ENCODE results near the gene TMEM132E. TPM values are rescaled to one million over a fixed set of nuclear protein-coding genes. Genes with fewer than 3 reads are reported as not detected.

The TMEM132E gene
- total RNA-seq, 1 donor from 2014 or later = 3.6 TPM

- H3K9me3 Mint-ChIP-seq = no peaks in the 10 kb centered on the region
These were observed 72.0 kb downstream of the TMEM132E start for GRCh38 chr17:34651402-34651811.

GRCh38 chr17:34652021-34652555, 72.7 kb downstream of the TMEM132E start:
- Mint-ChIP-seq H3K9me3 (no peaks in the 10 kb centered on the region), H3K27ac (ENCODE audit: unreplicated experiment) (no peak overlapping the region)
- no peak for DNase-seq (ENCODE audit: low read depth, low spot score)

More at GRCh38 chr17:34651402-34651811, 72.0 kb downstream of the TMEM132E start:
- peak overlapping the region; percentile 35 for H3K27ac Mint-ChIP-seq (ENCODE audit: unreplicated experiment)
- H3K4me1 Mint-ChIP-seq = peaks cover 13% of the 10 kb centered on the region
- H3K4me3 Mint-ChIP-seq = no peak overlapping the region
- no peaks in the 10 kb centered on the region for H3K36me3 Mint-ChIP-seq (ENCODE audit: low read depth)
- H3K27me3 Mint-ChIP-seq (ENCODE audit: low read depth) = peaks cover 17% of the 10 kb centered on the region
- no peak for DNase-seq (ENCODE audit: low read depth, low spot score)
- TF ChIP-seq CTCF (conservative IDR thresholded peaks at IDR 0.05) = no peak

GRCh38 chr17:34653511-34653910, 74.1 kb downstream of the TMEM132E start:
- Mint-ChIP-seq H3K27ac (ENCODE audit: unreplicated experiment) (no peak overlapping the region), H3K9me3 (no peaks in the 10 kb centered on the region), H3K36me3 (ENCODE audit: low read depth) (no peaks in the 10 kb centered on the region), H3K4me3 (no peak overlapping the region), H3K27me3 (ENCODE audit: low read depth) (peaks cover 17% of the 10 kb centered on the region), H3K4me1 (peaks cover 13% of the 10 kb centered on the region)
- no peak for TF ChIP-seq CTCF (conservative IDR thresholded peaks at IDR 0.05)
- DNase-seq (ENCODE audit: low read depth, low spot score) = no peak

More at GRCh38 chr17:34652021-34652555, 72.7 kb downstream of the TMEM132E start:
- no peaks in the 10 kb centered on the region for H3K36me3 Mint-ChIP-seq (ENCODE audit: low read depth)
- TF ChIP-seq CTCF (conservative IDR thresholded peaks at IDR 0.05) = no peak
- H3K27me3 Mint-ChIP-seq (ENCODE audit: low read depth) = peaks cover 17% of the 10 kb centered on the region
- peaks cover 13% of the 10 kb centered on the region for H3K4me1 Mint-ChIP-seq
- H3K4me3 Mint-ChIP-seq = no peak overlapping the region

- H3K27ac Mint-ChIP-seq (ENCODE audit: unreplicated experiment) = no peak overlapping the region
- DNase-seq (ENCODE audit: low read depth, low spot score) = no peak
- H3K4me1 Mint-ChIP-seq = peaks cover 13% of the 10 kb centered on the region
- H3K36me3 Mint-ChIP-seq (ENCODE audit: low read depth) = no peaks in the 10 kb centered on the region
- peaks cover 17% of the 10 kb centered on the region for H3K27me3 Mint-ChIP-seq (ENCODE audit: low read depth)
- H3K4me3 Mint-ChIP-seq = no peak overlapping the region
- TF ChIP-seq CTCF (conservative IDR thresholded peaks at IDR 0.05) = no peak
- H3K9me3 Mint-ChIP-seq = no peaks in the 10 kb centered on the region
These were observed 75.0 kb downstream of the TMEM132E start for GRCh38 chr17:34654276-34654880.

GRCh38 chr17:34654881-34655276, 75.5 kb downstream of the TMEM132E start:
- H3K36me3 Mint-ChIP-seq (ENCODE audit: low read depth) = no peaks in the 10 kb centered on the region
- TF ChIP-seq CTCF (conservative IDR thresholded peaks at IDR 0.05) = no peak
- peaks cover 13% of the 10 kb centered on the region for H3K4me1 Mint-ChIP-seq
- DNase-seq (ENCODE audit: low read depth, low spot score) = no peak
- no peaks in the 10 kb centered on the region for H3K9me3 Mint-ChIP-seq
- no peak overlapping the region for H3K4me3 Mint-ChIP-seq
- H3K27ac Mint-ChIP-seq (ENCODE audit: unreplicated experiment) = no peak overlapping the region
- peaks cover 16% of the 10 kb centered on the region for H3K27me3 Mint-ChIP-seq (ENCODE audit: low read depth)

All from neural crest cell (in vitro differentiated cells).